Measurements from ENCODE around the gene RGS10.

The RGS10 gene

GRCh38 chr10:119540038-119540437 is 2.5 kb downstream of the RGS10 start:
- Histone ChIP-seq H3K4me2 (ENCODE audit: insufficient read depth, low read length) (0 out of 2 replicates have a peak overlapping the region, but pooled peaks have one; percentile 96), H4K20me1 (ENCODE audit: insufficient read depth, low read length) (peaks cover 25% of the 10 kb centered on the region; the same call in 1 of the 2 replicates)

GRCh38 chr10:119539359-119539825 is 3.1 kb downstream of the RGS10 start:
- no peaks in the 10 kb centered on the region for H3K9me3 ChIP-seq (ENCODE audit: insufficient read depth, low read length, severe bottlenecking)
- no peak overlapping the region for H2AFZ ChIP-seq (ENCODE audit: low read depth, low read length)
- no peak overlapping the region for H3K27ac ChIP-seq (ENCODE audit: low read length)
- no peak overlapping the region for H3K4me3 ChIP-seq (ENCODE audit: low read depth in 1 of 2, low read length in 2 of 2)
- H3K79me2 ChIP-seq (ENCODE audit: insufficient read depth, low read length): peaks cover 68% of the 10 kb centered on the region
- H3K27me3 ChIP-seq (ENCODE audit: insufficient read depth, low read length, poor library complexity): no peaks in the 10 kb centered on the region
- TF ChIP-seq EZH2 (IDR thresholded peaks at IDR 0.05; ENCODE audit: borderline replicate concordance, low read depth, low read length, severe bottlenecking) (no peak), CTCF (IDR thresholded peaks at IDR 0.05; ENCODE audit: borderline replicate concordance, extremely low read depth, low read length, poor library complexity, severe bottlenecking) (no peak)
- H3K36me3 ChIP-seq (ENCODE audit: insufficient read depth, low read length): peaks cover 4% of the 10 kb centered on the region; the same call in 1 of the 2 replicates
- peak overlapping the region; percentile 20; the same call in 1 of the 2 replicates for H3K9ac ChIP-seq (ENCODE audit: low read depth, low read length)
- peaks cover 47% of the 10 kb centered on the region for H3K4me1 ChIP-seq (ENCODE audit: insufficient read depth, low read length)
- ATAC-seq (ENCODE audit: insufficient read depth, low read depth) (no peak), DNase-seq (no peak)
- peaks cover 25% of the 10 kb centered on the region; the same call in 1 of the 2 replicates for H4K20me1 ChIP-seq (ENCODE audit: insufficient read depth, low read length)
- no peak overlapping the region; the same call in 1 of the 2 replicates for H3K4me2 ChIP-seq (ENCODE audit: insufficient read depth, low read length)

More at GRCh38 chr10:119540038-119540437, 2.5 kb downstream of the RGS10 start:
- TF ChIP-seq CTCF (IDR thresholded peaks at IDR 0.05; ENCODE audit: borderline replicate concordance, extremely low read depth, low read length, poor library complexity, severe bottlenecking) (no peak), EZH2 (IDR thresholded peaks at IDR 0.05; ENCODE audit: borderline replicate concordance, low read depth, low read length, severe bottlenecking) (no peak)
- peaks cover 66% of the 10 kb centered on the region for H3K79me2 ChIP-seq (ENCODE audit: insufficient read depth, low read length)
- no peaks in the 10 kb centered on the region for H3K27me3 ChIP-seq (ENCODE audit: insufficient read depth, low read length, poor library complexity)
- H2AFZ ChIP-seq (ENCODE audit: low read depth, low read length): no peak overlapping the region
- H3K4me3 ChIP-seq (ENCODE audit: low read depth in 1 of 2, low read length in 2 of 2): no peak overlapping the region
- no peak overlapping the region for H3K27ac ChIP-seq (ENCODE audit: low read length)
- no peak overlapping the region for H3K9ac ChIP-seq (ENCODE audit: low read depth, low read length)
- ATAC-seq (ENCODE audit: insufficient read depth, low read depth) (no peak), DNase-seq (no peak)
- peaks cover 4% of the 10 kb centered on the region; the same call in 1 of the 2 replicates for H3K36me3 ChIP-seq (ENCODE audit: insufficient read depth, low read length)
- peaks cover 47% of the 10 kb centered on the region for H3K4me1 ChIP-seq (ENCODE audit: insufficient read depth, low read length)
- no peaks in the 10 kb centered on the region for H3K9me3 ChIP-seq (ENCODE audit: insufficient read depth, low read length, severe bottlenecking)

DNA sequence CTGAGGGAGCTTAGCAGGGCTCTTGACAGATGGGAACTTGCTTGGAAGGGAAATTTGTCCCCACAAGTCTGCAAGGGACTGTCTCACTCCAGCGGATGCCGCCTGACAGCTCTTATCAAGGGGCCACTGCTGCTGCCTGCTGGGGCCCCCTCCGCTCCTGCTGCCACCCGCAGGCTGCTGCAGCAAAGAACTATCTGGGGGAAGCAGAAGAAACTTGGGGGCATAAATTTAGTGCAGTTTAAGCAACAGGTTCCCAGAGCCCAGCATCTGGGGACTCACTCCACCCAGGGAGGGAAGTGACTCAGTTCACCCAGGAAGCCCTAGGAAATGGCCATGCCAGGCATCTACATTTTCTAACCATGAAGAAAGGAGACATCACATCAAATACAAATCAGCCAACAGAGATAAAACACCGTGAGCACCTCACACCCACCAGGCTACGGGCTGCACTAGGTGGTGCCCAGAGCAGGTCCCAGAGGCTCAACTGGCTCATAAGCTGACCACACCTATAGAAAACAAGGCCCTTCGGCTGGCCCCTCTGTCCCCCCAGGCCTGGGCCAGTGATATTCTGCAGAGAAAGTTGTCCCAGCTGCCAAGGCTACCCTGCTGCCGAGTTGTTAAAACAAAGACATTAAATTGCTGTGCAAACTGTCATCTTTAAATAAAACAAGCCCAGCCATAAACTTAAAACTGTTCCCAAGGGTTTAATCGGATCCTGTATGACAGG is 3.7 kb downstream of the RGS10 start:
- DNase-seq (peak; percentile 40), ATAC-seq (ENCODE audit: insufficient read depth, low read depth) (no peak)
- Histone ChIP-seq H3K9me3 (ENCODE audit: insufficient read depth, low read length, severe bottlenecking) (no peaks in the 10 kb centered on the region), H2AFZ (ENCODE audit: low read depth, low read length) (no peak overlapping the region), H3K4me1 (ENCODE audit: insufficient read depth, low read length) (peaks cover 42% of the 10 kb centered on the region), H3K4me2 (ENCODE audit: insufficient read depth, low read length) (peak overlapping the region; percentile 10; the same call in 1 of the 2 replicates), H3K9ac (ENCODE audit: low read depth, low read length) (peak overlapping the region; percentile 20; the same call in 1 of the 2 replicates), H3K79me2 (ENCODE audit: insufficient read depth, low read length) (peaks cover 68% of the 10 kb centered on the region), H3K27me3 (ENCODE audit: insufficient read depth, low read length, poor library complexity) (no peaks in the 10 kb centered on the region), H4K20me1 (ENCODE audit: insufficient read depth, low read length) (peaks cover 25% of the 10 kb centered on the region; the same call in 1 of the 2 replicates), H3K36me3 (ENCODE audit: insufficient read depth, low read length) (peaks cover 4% of the 10 kb centered on the region; the same call in 1 of the 2 replicates), H3K4me3 (ENCODE audit: low read depth in 1 of 2, low read length in 2 of 2) (no peak overlapping the region), H3K27ac (ENCODE audit: low read length) (no peak overlapping the region)
- peak; percentile 44 for TF ChIP-seq CTCF (IDR thresholded peaks at IDR 0.05; ENCODE audit: borderline replicate concordance, extremely low read depth, low read length, poor library complexity, severe bottlenecking)
- TF ChIP-seq EZH2 (IDR thresholded peaks at IDR 0.05; ENCODE audit: borderline replicate concordance, low read depth, low read length, severe bottlenecking): no peak

All from DND-41 (cell line).